GM21447 (cell line): ENCODE data around the gene CELSR1.
"Not testable (repeated sequence)": the region's sequence is repeated elsewhere in the genome, so short reads cannot be mapped to it uniquely, and the experiment has no call there.

ENCODE experiments used
- ATAC-seq: cut with Tn5 transposase; IDR thresholded peaks from one replicate; pipeline ENCODE4 v1.9.1; 2021; ENCODE audit not compliant: unreplicated experiment

CELSR1 gene

DNA sequence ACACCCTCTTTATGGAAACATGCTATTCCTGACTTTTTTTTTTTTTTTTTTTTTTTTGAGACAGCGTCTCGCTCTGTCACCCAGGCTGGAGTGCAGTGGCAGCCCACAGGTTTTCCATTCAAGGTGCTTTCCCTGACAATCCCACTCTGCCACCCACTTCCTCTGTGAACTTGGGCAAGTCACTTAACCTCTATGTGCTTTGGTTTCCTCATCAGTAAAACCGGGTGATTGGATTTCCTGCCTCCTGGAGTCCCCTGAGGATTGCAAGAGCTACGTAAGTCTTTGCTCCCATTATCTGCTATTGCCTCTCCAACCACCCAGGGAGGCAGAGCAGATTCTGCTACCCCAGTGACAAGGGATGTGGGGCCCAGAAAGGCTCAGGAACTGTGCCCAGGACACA is 54.1 kb downstream of the CELSR1 start:
- ATAC-seq, result no peak

DNA sequence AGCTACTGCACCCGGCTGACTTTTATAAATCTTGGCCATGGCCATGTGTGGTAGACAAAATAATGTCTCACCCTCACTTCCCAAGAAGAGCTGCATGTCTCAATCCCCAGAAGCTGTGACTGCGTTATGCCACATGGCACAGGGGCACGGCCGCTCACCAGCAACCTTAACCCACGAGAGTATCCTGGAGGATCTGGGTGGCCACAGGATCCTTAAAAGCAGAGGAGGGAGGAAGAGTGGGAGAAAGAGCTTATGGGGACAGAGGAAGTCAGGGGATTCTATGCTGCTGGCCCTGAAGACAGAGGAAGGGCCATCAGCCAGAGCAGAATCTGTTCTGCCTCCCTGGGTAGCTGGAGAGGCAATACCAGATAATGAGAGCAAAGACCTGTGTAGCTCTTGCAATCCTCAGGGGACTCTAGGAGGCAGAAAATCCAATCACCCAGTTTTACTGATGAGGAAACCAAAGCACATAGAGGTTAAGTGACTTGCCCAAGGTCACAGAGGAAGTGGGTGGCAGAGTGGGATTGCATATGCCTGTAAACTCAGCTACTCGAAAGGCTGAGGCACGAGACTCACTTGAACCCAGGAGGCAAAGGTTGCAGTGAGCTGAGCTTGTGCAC is 55.3 kb downstream of the CELSR1 start:
- ATAC-seq, result no peak

DNA sequence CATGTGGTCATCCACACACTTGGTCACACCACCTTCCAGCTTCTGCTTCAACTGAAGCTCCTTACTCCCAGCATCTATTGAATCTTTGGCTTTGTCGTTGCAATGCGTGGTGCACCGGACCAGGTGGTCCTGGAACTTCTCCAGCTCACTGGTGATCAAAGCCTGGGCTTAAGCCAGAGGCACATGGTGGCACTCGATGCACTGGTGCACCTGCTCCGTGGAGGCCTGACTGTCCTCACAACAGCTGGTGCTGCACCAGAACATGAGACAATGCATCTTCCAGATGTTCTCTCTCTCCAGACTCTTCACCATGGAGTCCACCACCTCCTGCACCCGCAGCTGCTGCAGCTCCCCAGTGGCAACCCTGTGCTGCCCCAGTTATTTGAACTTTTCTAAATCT is 56.0 kb downstream of the CELSR1 start:
- ATAC-seq, result no peak

DNA sequence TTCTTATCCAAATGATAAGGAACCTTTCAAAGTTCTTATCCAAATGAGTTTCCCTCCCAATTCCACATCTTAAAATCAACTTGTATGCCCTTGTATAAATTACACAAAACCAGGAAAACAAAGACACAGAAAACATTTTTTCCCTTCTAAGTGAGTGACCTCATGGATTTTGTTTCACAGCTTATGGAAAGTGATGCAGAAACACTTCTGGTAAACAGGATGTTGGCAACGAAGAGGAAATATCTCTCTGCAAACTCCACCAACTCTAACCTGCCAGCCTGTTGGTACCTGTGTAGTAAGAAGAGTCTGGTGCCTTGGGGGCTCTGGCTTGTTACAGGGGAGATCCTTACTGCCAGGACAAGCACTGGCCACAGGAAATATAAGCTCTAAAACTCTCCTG is 57.0 kb downstream of the CELSR1 start:
- ATAC-seq, result no peak

DNA sequence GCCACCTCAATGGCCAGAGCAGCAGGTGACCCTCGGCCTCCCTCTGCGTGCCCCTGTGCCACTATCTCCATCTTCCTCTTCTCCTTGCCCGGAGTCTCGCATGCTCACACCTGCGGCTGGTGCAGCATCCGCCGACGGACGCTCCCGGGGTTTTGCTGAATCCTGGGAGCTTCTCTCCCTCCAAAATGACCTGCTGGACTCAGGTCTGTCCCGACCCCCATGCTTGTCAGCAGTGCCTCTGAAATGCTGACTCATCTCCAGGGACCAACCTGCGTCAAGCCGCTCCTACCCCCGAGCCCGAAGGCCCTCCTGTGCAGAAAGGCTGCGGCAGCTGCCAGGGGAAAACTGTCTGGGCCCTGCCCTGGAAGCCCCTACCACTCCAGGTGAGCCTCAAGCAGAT is 58.4 kb downstream of the CELSR1 start:
- no peak for ATAC-seq

DNA sequence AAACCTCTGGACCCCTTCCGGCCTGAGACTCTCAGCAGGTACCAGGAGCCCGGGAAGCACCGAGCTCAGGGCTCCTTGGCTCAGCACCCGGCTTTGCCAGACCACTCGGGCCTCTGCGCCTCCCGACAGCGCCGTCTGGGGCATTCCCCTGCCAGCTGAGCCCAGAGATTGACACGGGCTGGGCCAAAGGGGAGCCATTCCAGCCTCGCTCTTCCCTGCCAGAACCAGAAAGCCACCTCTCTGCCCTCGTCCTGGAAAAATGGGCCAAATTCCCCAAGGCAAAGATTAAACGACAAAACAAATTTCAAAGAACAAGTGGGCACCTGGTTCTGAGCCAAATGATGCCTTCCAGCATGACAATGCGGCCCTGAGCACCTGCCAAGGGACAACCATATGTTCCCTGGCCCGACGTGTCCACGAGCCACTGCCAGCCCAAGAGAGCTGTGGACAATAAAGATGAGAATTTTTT is 59.3 kb downstream of the CELSR1 start:
- ATAC-seq, result no peak

DNA sequence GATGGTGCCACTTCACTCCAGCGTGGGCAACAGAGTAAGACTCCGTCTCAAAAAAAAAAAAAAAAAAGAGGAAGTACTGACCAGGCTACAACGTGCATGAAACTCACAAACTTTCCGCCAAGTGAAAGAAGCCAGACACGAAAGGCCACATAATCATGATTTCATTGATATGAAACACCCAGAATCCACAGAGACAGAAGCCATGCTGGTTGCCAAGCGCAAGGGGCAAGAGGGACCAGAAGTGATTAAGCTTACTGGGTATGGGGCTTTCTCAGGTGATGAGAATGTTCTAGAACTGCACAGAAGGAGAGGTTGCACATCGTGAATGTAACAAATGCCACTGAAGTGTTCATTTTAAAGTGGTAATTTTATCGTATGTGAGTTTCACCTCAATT is 60.9 kb downstream of the CELSR1 start:
- ATAC-seq, result no peak

DNA sequence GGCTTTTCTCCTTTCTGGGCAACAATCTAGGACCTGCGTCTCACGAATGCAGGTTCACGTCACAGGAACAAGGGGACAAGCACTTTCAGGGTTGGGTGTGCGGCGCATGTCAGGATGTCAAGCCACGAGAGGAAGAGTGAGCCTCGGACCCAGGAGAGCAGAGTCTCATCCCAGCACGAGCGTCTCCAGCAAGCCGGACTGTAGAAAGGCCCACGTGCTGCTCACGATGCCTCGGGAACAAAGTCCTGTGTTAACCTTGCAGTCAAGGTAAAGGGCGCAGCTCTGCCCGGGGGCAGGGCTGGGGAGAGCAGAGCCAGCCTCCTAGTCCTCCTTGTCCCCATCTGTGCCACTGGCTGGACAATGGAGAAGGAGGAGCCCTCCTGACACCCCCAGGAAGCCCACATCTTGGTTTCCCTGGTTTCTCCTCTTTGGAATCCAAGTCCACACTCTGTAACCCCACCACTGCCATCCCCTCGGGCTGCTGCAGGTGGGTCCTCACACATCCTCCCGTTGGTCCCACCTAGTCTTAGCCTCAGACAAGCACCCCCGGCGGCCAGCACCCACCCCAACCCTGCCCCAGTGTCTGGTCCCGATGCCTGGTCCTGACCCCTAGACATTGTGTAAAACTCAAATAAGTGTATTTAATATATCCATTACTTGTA is 63.4 kb downstream of the CELSR1 start:
- ATAC-seq, result no peak

DNA sequence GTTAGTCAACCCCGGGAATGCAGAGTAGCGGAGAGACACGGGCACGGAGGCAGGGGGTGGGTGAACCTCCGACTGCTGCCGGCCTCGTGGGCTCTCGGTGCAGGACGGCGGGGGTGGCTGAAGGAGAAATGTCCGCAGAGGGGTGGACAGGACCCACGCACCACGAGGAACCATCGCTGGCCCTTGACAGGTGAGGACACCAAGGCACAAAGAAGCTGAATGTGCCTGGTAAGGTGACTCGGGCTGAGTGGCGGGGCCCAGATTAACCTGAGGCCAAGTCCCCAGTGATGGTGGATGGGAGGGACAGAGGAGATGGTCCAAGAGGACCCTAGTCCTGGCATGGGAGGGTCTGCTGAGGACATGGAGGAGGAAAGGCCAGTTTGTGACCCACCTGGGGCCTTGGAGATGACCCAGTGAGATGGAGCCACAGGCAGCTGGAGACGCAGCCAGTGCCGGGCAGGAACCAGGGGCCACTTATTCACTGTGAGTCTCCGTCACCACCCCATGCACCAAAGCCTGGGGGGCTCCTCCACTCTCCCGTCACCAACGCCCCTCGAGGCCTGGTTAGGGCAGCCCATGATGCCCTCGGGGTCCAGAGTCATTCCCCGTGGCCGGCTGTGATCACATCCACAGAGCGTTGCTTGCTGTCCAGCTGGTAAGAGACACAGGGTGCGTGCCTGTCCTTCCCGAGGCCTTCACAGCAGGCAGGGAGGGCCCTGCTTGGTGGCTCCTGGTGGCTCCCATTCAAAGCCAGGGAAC is 64.2 kb downstream of the CELSR1 start:
- no peak for ATAC-seq

DNA sequence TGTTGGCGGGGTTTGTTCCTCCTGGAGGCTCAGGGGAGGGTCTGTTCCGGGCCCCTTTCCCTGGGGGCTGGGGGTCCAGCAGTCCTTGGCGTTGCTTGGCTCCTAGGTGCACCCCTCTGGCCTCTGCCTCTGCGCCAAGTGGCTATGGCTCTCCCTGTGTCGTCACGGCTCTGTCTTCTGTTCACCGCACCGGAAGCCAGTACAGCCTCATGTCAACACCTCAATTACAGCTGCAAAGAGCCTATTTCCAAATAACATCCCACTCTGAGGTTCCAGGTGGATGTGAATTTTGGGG is 64.8 kb downstream of the CELSR1 start:
- ATAC-seq, result no peak

DNA sequence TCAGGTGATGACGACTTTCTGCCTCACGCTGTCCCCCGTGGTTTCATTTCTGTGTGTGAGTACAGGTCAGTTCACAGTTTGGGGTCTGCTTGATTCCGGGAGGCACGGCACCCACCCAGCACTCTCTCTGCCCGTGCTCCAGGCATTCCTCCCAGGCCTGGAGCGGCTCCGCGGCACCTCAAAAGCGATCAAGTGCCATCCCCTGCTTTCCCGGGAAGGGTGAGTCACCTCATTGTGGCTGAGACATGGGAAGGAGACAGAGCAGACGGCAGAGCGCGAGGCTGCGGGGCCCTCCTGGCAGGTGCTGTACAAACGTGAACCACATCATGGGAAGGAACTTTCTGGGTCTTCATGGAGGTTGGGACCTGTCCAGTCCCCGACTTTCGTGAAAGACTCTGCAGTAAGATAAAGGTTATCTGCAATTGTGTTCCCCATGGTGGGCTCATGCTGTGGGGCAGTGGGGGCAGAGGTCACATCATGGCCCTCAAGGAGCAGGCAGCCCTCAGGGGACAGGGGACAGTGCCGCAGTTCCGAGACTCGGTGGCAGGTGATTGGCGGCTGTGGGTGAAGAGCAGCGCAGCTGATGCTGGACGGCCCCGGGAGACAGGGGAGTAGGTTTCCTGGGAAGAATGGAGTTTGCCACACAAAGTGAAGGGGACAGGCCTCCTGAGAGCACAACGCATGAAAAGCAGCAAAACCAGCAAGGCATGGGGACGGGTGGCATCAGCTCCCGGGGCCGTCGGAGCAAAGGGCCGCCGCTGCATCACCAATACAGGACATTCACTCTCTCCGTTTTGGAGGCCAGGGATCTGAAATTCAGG is 65.3 kb downstream of the CELSR1 start:
- ATAC-seq, result no peak

DNA sequence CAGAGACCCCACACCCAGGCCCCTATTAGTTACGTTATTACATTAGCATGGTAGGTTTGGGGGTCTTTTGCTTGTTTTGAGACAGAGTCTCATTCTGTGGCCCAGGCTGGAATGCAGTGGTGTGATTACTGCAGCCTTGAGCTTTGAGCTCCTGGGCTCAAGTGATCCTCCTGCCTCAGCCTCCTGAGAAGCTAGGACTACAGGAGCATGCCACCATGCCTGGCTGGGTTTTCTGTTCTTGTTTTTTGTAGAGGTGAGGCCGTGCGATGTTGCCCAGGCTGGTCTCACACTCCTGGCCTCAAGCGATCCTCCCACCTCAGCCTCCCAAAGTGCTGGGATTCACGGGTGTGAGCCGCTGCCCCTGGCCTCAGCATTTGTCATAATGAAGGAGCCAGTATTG is 66.1 kb downstream of the CELSR1 start:
- ATAC-seq, result not testable (repeated sequence)

DNA sequence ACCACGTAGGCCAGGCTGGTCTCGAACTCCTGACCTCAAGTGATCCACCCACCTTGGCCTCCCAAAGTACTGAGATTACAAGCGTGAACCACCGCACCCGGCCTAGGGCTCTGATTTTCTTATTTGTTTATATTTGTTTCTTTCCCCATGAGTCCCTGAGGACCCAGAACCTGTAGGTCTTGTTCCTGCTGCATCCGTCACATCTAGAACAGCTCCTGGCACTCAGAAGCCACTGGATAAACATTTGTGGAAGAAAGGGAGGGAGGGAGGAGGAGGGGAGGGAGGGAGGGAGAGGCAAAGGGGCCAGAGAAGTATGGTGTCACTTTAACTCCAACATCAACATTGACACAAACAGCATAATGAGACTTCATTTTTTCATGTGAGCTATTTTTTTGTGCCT is 67.7 kb downstream of the CELSR1 start:
- ATAC-seq, result no peak

DNA sequence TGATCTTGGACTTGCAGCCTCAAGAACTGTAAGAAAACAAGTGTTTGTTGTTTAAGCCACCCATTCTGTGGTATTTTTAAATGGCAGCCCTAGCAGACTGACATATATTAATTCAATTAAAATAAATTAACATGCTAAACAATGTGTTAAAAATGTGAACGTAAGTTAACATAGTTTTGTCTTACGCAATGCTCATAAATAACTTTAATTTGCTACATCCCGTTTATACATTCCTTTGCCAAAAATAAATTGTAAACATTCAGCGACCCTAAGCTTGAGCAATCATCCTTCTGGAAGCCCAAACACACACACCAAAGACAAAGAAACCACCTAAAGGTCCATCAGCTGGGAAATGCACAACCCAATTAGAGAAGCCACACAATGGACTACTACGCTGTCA is 70.4 kb downstream of the CELSR1 start:
- ATAC-seq, result no peak

DNA sequence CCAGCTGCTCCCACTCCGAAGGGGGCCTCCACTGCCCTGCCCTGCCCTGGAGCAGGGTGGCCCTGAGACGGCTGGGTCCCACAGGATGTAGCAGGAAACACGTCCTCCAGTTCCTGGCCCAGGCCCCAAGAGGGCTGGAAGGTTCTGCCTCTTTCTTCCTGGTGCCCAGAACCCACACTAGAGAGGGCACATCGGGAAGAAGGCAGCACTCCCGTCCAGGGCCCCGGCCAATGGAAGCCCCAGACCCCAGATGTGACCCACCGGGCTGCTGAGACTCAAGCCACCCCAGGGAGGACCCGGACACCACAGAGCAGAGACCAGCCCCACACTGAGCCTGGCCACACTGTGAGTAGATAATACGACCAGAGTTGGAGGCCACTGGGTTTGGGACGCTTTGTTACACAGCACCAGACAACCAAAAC is 71.2 kb downstream of the CELSR1 start:
- no peak for ATAC-seq

DNA sequence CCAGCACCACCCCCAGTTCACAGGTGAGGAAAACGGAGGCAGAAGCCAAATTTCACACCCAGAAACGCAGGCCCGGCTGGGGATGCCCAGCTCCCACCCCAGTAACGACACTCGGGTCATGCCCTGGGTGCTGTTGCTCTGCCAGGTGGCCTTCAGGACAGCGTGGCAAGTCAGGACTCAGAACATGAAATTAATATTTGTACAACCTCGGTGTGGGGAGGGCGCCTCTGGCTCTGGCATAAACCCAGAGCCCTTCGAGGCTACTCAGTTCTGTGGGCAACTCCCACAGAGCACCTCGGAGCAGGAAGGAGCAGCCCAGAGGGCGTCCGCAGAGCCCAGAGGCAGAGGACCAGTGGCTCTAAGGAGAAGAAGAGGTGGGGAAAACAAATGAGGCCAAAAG is 71.6 kb downstream of the CELSR1 start:
- no peak for ATAC-seq

DNA sequence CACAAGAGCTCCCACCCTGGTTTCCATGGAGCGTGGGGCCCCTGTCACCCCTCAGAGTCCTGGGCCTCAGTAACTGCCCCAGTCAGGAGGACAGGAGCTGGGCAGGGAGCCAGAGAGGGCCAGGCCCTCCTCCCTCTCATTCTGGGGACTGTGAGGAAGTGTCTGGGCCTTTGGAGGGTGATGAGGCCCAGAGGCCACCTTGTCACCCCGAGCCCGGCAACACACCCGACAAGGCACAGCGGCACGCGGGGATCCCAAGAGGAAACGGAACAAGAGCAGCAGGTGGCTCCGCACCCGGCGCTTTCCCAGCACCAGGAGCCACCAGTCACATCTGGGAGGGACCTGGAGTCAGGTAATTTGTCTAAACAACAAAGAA is 72.1 kb downstream of the CELSR1 start:
- ATAC-seq, result no peak

DNA sequence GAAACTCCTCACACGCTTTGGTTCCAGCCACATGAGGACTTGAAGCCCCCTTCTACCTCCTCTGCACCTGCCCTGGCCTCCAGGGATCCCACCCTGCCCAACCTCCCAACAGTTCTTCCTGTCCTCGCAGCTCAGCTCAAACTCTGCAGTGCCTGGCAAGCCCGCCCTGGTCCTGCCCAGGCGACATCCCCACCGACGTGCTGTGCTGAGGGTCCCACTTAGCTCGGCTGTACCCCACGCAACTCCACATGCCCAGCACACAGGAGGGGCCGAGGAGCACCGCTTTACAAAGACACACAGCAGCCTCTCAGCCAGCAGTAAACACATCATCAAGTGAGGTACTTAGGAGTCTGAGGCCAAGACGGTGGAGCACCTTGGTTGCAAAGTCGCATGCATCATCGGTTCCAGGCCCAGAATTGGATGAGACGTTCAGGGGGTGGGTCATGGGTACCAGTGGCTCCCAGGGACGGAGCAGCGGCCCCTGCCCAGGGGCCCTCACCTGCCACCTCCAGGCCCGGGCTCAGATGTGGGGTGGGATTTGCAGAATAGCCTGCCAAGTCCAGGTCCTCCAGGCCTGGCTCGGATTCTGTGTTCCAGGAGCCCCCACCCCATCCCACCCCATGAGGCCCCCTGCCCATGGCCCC is 72.6 kb downstream of the CELSR1 start:
- ATAC-seq, result no peak

DNA sequence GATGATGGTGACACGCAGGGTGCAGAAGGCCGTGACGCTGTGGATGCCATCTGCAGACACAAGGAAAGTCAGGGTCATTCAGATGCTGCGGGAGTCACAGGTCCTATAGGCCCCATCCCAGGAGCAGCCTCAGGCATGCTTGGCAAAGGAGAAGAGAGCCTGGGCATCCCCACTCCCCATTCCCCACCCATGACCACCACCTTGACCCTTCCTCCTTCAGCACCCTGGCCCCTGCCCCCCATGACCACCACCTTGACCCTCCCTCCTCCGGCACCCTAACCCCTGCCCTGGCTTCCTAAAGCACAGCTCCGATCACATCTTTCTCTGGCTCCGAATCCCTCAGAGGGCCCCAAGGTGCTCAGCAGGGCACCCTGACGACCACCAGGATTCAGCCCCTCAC is 73.1 kb downstream of the CELSR1 start:
- no peak for ATAC-seq

DNA sequence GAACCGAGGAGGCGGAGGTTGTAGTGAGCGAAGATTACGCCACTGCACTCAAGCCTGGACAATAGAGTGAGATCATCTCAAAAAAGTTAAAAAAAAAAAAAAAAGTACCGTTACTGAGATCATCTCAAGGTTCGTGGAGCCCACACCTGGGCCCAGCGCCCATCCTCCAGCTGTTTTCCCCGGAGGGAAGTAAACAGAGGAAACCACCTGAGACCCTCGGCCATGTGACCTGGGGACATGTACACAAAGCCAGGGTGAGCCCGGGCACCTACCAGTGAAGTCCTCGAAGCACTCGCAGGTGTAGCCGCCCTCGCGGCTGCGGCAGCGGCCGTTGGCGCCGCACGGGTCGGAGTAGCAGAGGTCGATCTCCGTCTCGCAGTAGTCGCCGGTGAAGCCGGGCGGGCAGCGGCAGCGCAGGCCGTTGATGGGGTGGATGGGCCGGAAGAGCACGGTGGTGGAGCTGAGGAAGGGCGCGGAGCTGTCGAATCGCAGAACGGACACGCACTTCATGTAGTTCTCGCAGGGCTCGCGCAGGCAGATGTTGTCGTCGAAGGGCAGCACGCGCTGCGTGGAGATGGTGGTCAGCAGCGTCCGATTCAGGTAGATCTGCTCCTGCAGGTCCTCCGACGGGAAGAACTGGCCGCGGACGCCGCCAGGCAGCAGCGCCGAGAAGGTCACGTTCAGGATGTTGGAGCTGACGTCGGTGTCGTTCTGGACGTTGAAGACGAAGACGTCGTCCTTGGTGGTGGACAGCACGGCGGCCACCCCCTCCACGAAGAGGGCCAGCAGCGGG is 73.8 kb downstream of the CELSR1 start:
- ATAC-seq, result no peak
